Caco-2 (cell line): Measurements from ENCODE around the gene NUP210L. TPM values are rescaled to one million over a fixed set of nuclear protein-coding genes. Genes with fewer than 3 reads are reported as not detected.

Experiments used
- BruUV-seq: library from RNA; stranded (reverse); fragments of 400-500 nt; replicated peaks from 2 replicates; lab custom pipeline; 2021; lab: Mats Ljungman, UMichigan
- CTCF ChIA-PET: fragments of 300-600 bp; sonication (Branson Sonifier 250); formaldehyde crosslinking; loops from one replicate; lab custom pipeline; 2022; ENCODE audit warnings: antibody characterized with exemption; lab: Charles Lee
- POLR2A ChIA-PET: fragments of 300-600 bp; sonication (Branson Sonifier 250); formaldehyde crosslinking; loops from one replicate; lab custom pipeline; 2022; ENCODE audit warnings: antibody characterized with exemption; lab: Charles Lee
- DNase-seq, 2 experiments: peaks; one replicate each; pipeline versions ENCODE4 v3.0.0 to v3.0.0-alpha.2; 2020 to 2022
- H3K27me3 ChIP-seq: replicated peaks from 2 replicates; pipeline ENCODE4 v1.6.0; 2011; ENCODE audit warnings: low read length; ENCODE audit not compliant: control insufficient read depth, insufficient read depth
- H3K36me3 ChIP-seq: 2 replicates; pipeline ENCODE4 v1.5.1; 2011; ENCODE audit warnings: low read length; ENCODE audit not compliant: control insufficient read depth, insufficient read depth
- H3K4me1 ChIP-seq: fragments of 250-450 bp; sonication (Bioruptor Pico); 2 replicates; pipeline ENCODE4 v1.5.1; 2020; ENCODE audit warnings: mild to moderate bottlenecking
- H3K4me3 ChIP-seq: 2 replicates; pipeline ENCODE4 v1.5.1; 2011; ENCODE audit warnings: low read depth, mild to moderate bottlenecking, control low read depth, low read length
- H3K9me3 ChIP-seq: fragments of 250-450 bp; sonication (Bioruptor Pico); 2 replicates; pipeline ENCODE4 v1.5.1; 2020; ENCODE audit warnings: mild to moderate bottlenecking, moderate library complexity
- H3K27ac Mint-ChIP-seq: one replicate; pipeline ENCODE4 v1.8.0; 2022; ENCODE audit warnings: mixed read lengths; ENCODE audit not compliant: unreplicated experiment
- H3K27me3 Mint-ChIP-seq: one replicate; pipeline ENCODE4 v1.8.0; 2022; ENCODE audit warnings: mixed read lengths; ENCODE audit not compliant: insufficient read depth, unreplicated experiment
- H3K36me3 Mint-ChIP-seq: one replicate; pipeline ENCODE4 v1.8.0; 2022; ENCODE audit warnings: mild to moderate bottlenecking, mixed read lengths; ENCODE audit not compliant: insufficient read depth, unreplicated experiment
- H3K4me1 Mint-ChIP-seq: one replicate; pipeline ENCODE4 v1.8.0; 2022; ENCODE audit warnings: low read depth, mixed read lengths; ENCODE audit not compliant: unreplicated experiment
- H3K4me3 Mint-ChIP-seq: one replicate; pipeline ENCODE4 v1.8.0; 2022; ENCODE audit warnings: mild to moderate bottlenecking, moderate library complexity, mixed read lengths; ENCODE audit not compliant: unreplicated experiment
- H3K9me3 Mint-ChIP-seq: one replicate; pipeline ENCODE4 v1.8.0; 2022; ENCODE audit warnings: mixed read lengths; ENCODE audit not compliant: unreplicated experiment
- intact Hi-C: fragments of 100-400 bp; cut with micrococcal nuclease; formaldehyde crosslinking; loops from one replicate; pipeline ENCODE4 v1.10.0; 2022; ENCODE audit not compliant: unreplicated experiment
- total RNA-seq: library from RNA; stranded (reverse); gene quantifications from 2 replicates; pipeline ENCODE4 v1.2.3, GENCODE V29; 2022
- TF ChIP-seq, protein P1 (sequence below), 2 experiments: fragments of 200-600 bp in 1 of 2; IDR thresholded peaks; 1 replicate in 1 of 2; 2 replicates in 1 of 2; pipeline versions ENCODE4 v1.5.1 to v1.8.0; 2011 to 2022; ENCODE audit warnings: antibody characterized with exemption in 1 of 2, control low read depth in 1 of 2, inconsistent platforms in 1 of 2, low read depth in 1 of 2, low read length in 1 of 2, mild to moderate bottlenecking in 1 of 2, moderate library complexity in 1 of 2; ENCODE audit not compliant: insufficient read depth in 1 of 2, severe bottlenecking in 1 of 2, unreplicated experiment in 1 of 2

NUP210L gene
- total RNA-seq, 1 experiment from 2014 or later: 0.07 TPM

DNA sequence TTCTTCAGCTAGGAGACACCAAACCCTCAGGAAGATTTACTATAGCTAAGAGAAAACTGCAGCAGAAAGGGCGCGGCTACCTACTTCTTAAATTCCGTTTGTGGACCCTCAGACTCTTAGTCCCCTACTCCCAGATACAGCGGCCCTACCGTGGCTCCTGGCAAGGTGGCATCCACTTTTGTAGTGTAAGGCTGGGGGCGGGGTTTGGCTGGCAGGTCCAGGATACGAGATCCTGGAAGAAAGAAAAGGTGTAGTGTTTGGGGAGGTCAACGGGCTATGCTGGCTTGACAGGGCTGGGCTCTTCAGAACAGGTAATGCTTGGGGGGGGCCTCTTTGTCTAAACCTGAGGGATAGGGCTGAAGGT, 186.9 kb downstream of the NUP210L start:
- BruUV-seq: no TSS peak
- H3K27ac Mint-ChIP-seq: peak overlapping the region; percentile 99
- intact Hi-C loops: loop anchor here (1.0 kb wide), 4 partner anchors 9 to 171 kb away; partner anchors contain the start of genes JTB and RAB13

DNA sequence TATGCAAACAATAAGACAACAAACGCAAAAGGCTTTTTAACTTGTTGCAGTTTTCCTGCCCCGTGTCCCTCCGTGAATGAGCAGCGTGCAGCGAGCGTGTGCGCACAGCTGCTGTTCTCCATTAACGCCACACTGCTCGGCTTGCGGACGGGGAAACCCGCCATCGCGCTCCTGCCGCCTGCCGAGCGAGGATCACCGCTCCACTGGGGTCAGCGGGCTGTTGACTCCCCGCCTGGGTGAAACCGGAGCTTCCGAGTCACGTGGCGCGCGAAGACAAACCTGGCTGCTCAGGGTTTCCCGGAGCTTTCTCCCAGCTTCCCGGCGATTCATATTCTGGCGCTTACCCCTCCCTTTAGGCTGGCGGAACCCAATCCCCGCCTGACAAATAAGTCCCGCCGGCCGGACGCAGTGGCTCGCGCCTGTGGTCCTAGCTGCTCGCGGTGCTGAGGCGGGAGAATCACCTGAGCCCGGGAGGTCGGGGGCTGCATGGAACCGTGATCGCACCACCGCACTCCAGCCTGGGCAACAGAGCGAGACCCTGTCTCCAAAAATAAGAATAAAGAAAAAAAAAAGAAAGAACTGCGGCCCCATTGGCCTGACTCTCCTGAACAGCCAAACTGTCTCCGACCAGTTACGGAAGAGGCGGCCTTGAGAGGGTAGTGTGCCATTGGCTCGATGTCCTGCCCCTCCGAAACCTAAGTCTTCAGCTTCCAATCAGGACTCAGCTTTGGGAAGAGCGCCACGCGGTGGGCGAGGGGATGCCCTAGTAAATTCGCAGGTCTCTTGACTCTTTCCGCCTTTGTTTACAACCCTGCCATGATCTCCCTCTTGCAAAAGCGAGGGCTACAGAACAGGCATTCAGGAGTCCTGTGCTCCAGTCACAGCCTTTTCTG, 187.5 kb downstream of the NUP210L start, which contains the start of gene CREB3L4:
Gene CREB3L4, plus strand, starts transcription at position 796 of the 893 bp plus-strand sequence. CDS start 624 bp downstream, outside the sequence.
- H3K36me3 ChIP-seq: no peaks in the 10 kb centered on the region
- H3K27me3 ChIP-seq: no peaks in the 10 kb centered on the region
- Mint-ChIP-seq H3K4me3 (peak within 1 kb of the TSS; percentile 81), H3K36me3 (peaks cover 47% of the 10 kb centered on the region), H3K27ac (peak within 1 kb of the TSS; percentile 99), H3K27me3 (no peaks in the 10 kb centered on the region), H3K4me1 (peaks cover 12% of the 10 kb centered on the region), H3K9me3 (no peaks in the 10 kb centered on the region)
- intact Hi-C loops: loop anchor here (1.0 kb wide), 4 partner anchors 10 to 170 kb away; partner anchors contain the start of genes JTB and RAB13
- H3K4me3 ChIP-seq: peak within 1 kb of the TSS; percentile 47
- TF ChIP-seq, protein P1, sequence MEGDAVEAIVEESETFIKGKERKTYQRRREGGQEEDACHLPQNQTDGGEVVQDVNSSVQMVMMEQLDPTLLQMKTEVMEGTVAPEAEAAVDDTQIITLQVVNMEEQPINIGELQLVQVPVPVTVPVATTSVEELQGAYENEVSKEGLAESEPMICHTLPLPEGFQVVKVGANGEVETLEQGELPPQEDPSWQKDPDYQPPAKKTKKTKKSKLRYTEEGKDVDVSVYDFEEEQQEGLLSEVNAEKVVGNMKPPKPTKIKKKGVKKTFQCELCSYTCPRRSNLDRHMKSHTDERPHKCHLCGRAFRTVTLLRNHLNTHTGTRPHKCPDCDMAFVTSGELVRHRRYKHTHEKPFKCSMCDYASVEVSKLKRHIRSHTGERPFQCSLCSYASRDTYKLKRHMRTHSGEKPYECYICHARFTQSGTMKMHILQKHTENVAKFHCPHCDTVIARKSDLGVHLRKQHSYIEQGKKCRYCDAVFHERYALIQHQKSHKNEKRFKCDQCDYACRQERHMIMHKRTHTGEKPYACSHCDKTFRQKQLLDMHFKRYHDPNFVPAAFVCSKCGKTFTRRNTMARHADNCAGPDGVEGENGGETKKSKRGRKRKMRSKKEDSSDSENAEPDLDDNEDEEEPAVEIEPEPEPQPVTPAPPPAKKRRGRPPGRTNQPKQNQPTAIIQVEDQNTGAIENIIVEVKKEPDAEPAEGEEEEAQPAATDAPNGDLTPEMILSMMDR (IDR thresholded peaks at IDR 0.05; ENCODE audit: insufficient read depth in 1 of 2, low read depth in 1 of 2, low read length in 1 of 2, severe bottlenecking in 1 of 2, unreplicated experiment in 1 of 2): peak; percentile 42 to 49
- CTCF ChIA-PET: interaction anchor here (0.7 to 2.5 kb wide), 13 partner anchors 9 to 192 kb away, joined by 3 to 13 read pairs (median 4); partner anchors contain the start of genes CRTC2, DENND4B, JTB and RAB13
- peak; percentile 95 to 97 for DNase-seq
- POLR2A ChIA-PET: interaction anchor here (1.0 to 6.3 kb wide), 10 partner anchors 9 to 1793 kb away, joined by 4 to 105 read pairs (median 10); partner anchors contain the start of genes CRTC2, DENND4B, GATAD2B and JTB
- H3K9me3 ChIP-seq: no peaks in the 10 kb centered on the region
- no TSS peak for BruUV-seq
- peaks cover 9% of the 10 kb centered on the region; the same call in 1 of the 2 replicates for H3K4me1 ChIP-seq

More for the DNA sequence above, 186.9 kb downstream of the NUP210L start:
- H3K4me3 Mint-ChIP-seq: peak overlapping the region; percentile 81
- Histone ChIP-seq H3K4me3 (peak overlapping the region; percentile 47), H3K9me3 (no peaks in the 10 kb centered on the region), H3K36me3 (no peaks in the 10 kb centered on the region), H3K27me3 (no peaks in the 10 kb centered on the region), H3K4me1 (peaks cover 9% of the 10 kb centered on the region; the same call in 1 of the 2 replicates)
- ChIA-PET CTCF (interaction anchor here (1.0 to 2.5 kb wide), 9 partner anchors 9 to 192 kb away, joined by 3 to 13 read pairs (median 4); partner anchors contain the start of genes DENND4B, JTB, RAB13 and RPS27), POLR2A (interaction anchor here (1.4 to 6.3 kb wide), 7 partner anchors 9 to 252 kb away, joined by 4 to 105 read pairs (median 20); partner anchors contain the start of genes CRTC2, DENND4B, GATAD2B and JTB)
- H3K36me3 Mint-ChIP-seq: peaks cover 46% of the 10 kb centered on the region
- peak in 1 of 2 experiments; percentile 33 for DNase-seq
- no peaks in the 10 kb centered on the region for H3K27me3 Mint-ChIP-seq
- TF ChIP-seq, protein P1 (IDR thresholded peaks at IDR 0.05; ENCODE audit: insufficient read depth in 1 of 2, low read depth in 1 of 2, low read length in 1 of 2, severe bottlenecking in 1 of 2, unreplicated experiment in 1 of 2): no peak
- no peaks in the 10 kb centered on the region for H3K9me3 Mint-ChIP-seq
- H3K4me1 Mint-ChIP-seq: peaks cover 9% of the 10 kb centered on the region
